GM19395 (cell line): ENCODE data around the gene RAB3C.
"Not testable (repeated sequence)": the region's sequence is repeated elsewhere in the genome, so short reads cannot be mapped to it uniquely, and the experiment has no call there.

ENCODE experiments used
- ATAC-seq: cut with Tn5 transposase; IDR thresholded peaks from one replicate; pipeline ENCODE4 v1.9.1; 2021; ENCODE audit warnings: mild to moderate bottlenecking, moderate library complexity; ENCODE audit not compliant: unreplicated experiment

RAB3C gene, protein sequence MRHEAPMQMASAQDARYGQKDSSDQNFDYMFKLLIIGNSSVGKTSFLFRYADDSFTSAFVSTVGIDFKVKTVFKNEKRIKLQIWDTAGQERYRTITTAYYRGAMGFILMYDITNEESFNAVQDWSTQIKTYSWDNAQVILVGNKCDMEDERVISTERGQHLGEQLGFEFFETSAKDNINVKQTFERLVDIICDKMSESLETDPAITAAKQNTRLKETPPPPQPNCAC

GRCh38 chr5:58582803-58583491 lies at the start of gene RAB3C:
Gene RAB3C, plus strand, starts transcription at chr5:58583075. Its CDS starts 134 bp downstream, at chr5:58583209.
- ATAC-seq, result peak; percentile 100

DNA sequence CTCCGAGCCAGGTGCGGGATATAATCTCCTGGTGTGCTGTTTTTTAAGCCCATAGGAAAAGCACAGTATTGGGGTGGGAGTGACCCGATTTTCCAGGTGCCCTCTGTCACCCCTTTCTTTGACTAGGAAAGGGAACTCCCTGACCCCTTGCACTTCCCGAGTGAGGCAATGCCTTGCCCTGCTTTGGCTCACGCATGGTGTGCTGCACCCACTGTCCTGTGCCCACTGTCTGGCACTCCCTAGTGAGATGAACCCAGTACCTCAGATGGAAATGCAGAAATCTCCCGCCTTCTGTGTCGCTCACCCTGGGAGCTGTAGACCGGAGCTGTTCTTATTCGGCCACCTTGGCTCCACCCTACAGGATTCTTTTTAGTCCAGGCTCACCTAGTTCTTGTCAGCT lies 40.9 kb upstream of the RAB3C start:
- ATAC-seq, result not testable (repeated sequence)

GRCh38 chr5:58542709-58543108 lies 40.2 kb upstream of the RAB3C start:
- ATAC-seq, result no peak

DNA sequence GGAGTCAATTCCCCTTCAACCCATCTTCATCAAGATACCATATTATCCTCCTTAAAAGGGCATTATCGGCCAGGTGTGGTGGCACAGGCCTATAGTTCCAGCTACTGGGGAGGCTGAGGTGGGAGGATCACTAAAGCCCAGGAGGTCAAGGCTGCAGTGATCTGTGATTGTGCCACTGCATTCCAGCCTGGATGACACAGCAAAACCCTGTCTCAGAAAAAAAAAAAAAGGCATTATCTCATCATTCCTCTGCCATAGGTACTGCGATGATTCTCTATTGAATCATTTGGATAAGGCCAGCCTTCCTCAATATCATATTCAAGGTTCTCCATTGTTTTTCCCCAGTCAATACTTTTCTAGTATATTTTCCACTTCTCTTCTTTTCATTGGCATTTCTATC lies 39.2 kb upstream of the RAB3C start:
- ATAC-seq, result no peak

- ATAC-seq, result no peak
Measured at GRCh38 chr5:58544195-58544594, 38.7 kb upstream of the RAB3C start.

GRCh38 chr5:58544926-58545325 lies 37.9 kb upstream of the RAB3C start:
- ATAC-seq, result no peak

GRCh38 chr5:58545912-58546311 lies 37.0 kb upstream of the RAB3C start:
- ATAC-seq, result peak; percentile 97

DNA sequence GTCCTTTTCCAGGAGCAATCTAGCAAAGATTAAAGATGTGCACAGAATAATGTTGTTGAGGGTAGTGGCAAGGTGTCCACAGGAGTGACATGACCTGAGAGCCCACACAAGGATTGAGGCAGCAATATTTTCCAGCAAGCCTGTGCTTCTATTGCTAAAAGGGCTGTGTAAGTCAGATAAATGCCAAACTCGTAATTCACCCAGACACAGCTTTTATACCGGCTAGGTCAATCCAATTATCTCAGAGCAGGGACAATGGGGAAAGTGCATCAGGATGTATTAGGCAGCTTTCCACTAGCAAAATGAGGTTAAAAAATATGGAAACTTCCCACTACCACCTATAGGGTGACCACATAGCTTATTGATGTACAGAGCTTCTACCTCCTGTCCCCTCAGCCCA lies 34.8 kb upstream of the RAB3C start:
- no peak for ATAC-seq

DNA sequence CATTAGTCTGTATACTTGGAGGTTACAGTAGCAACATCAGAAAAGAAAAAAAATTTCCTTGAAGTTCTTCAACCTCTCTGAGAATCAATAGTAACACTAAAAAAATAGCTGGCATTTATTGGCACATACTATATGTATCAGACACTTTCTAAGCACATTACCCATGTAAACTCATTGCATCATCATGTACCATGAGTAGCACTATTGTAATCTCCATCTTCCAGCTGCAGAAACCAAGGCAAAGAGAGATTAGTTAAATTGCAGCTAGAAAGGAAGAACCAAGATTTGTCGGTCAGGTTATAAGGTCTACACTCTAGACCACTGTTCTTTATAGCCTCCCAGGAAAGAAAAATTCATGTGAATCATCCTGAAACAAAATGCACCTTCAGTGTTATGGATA lies 31.4 kb upstream of the RAB3C start:
- ATAC-seq, result no peak

DNA sequence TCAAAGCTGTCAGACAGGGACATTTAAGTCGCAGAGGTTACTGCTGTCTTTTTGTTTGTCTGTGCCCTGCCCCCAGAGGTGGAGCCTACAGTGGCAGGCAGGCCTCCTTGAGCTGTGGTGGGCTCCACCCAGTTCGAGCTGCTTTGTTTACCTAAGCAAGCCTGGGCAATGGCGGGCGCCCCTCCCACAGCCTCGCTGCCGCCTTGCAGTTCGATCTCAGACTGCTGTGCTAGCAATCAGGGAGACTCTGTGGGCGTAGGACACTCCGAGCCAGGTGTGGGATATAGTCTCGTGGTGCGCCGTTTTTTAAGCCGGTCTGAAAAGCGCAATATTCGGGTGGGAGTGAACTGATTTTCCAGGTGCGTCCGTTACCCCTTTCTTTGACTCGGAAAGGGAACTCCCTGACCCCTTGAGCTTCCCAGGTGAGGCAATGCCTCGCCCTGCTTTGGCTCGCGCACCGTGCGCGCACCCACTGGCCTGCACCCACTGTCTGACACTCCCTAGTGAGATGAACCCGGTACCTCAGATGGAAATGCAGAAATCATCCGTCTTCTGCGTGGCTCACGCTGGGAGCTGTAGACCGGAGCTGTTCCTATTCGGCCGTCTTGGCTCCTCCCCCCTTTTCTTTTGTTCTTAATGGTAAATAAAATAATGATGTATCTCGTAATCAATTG lies 25.1 kb upstream of the RAB3C start:
- ATAC-seq, result not testable (repeated sequence)

DNA sequence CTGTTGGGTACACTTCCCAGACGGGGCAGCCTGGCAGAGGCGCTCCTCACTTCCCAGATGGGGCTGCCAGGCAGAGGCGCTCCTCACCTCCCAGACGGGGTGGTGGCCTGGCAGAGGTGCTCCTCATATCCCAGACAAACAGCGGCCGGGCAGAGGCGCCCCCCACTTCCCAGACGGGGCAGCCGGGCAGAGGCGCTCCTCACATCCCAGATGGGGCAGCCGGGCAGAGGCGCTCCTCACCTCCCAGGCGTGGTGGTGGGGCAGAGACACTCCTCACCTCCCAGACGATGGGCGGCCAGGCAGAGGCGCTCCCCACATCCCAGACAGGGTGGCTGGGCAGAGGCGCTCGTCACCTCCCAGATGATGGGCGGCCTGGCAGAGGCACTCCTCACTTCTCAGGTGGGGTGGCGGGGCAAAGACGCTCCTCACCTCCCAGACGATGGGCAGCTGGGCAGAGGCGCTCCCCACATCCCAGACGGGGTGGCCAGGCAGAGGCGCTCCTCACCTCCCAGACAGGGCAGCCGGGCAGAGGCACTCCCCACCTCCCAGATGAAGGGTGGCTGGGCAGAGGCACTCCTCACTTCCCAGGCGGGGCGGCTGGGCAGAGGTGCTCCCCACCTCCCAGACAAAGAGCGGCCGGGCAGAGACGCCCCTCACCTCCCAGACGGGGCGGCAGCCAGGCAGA lies 19.7 kb upstream of the RAB3C start:
- not testable (repeated sequence) for ATAC-seq

GRCh38 chr5:58564043-58564832 lies 18.6 kb upstream of the RAB3C start:
- ATAC-seq, result not testable (repeated sequence)

DNA sequence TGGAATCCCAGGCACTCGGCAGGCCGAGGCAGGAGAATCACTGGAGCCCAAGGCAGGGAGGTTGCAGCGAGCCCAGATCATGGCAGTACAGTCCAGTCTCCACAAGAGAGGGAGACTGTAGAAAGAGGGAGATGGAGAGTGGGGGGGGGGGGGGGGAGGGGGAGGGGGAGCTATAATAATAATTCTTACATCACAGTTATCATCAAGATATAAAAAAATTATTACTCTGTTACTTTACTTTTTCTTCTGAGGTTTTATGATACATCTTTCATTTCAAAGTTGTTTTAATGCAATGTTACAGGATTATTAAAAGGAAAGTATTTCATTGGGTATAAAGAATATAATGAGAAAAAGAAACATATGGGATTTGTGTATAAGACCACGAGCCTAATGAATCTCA lies 17.8 kb upstream of the RAB3C start:
- ATAC-seq, result no peak

DNA sequence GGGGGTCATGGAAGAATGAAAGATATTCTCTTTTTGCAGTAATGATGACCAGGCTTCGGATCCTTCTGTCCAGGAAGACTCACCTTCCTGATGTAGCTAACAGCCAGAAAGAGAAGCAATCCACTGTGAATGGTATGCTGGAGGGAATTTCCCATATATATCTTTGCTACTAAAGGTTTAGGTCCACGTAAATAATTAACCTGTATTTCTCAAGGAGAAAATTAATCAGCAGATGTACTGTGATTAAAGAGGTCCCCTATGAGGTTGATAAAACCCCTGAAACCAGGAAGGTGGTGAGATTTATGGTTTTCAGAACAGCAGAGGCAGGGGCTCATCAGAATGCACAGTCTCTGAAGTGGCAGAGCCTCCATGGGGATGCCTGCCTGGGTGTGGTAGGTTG lies 11.4 kb upstream of the RAB3C start:
- ATAC-seq, result no peak

DNA sequence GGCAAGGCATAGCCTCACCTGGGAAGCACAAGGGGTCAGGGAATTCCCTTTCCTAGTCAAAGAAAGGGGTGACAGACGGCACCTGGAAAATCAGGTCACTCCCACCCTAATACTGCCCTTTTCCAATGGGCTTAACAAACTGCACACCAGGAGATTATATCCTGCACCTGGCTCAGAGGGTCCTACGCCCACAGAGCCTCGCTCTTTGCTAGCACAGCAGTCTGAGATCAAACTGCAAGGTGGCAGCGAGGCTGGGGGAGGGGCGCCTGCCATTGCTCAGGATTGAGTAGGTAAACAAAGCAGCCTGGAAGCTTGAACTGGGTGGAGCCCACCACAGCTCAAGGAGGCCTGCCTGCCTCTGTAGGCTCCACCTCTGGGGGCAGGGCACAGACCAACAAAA lies 9.9 kb upstream of the RAB3C start:
- ATAC-seq, result not testable (repeated sequence)

- ATAC-seq, result no peak
Measured at GRCh38 chr5:58579781-58580180, 3.1 kb upstream of the RAB3C start.

GRCh38 chr5:58582019-58582802 lies 664 bp upstream of the RAB3C start:
- ATAC-seq, result peak; percentile 38

DNA sequence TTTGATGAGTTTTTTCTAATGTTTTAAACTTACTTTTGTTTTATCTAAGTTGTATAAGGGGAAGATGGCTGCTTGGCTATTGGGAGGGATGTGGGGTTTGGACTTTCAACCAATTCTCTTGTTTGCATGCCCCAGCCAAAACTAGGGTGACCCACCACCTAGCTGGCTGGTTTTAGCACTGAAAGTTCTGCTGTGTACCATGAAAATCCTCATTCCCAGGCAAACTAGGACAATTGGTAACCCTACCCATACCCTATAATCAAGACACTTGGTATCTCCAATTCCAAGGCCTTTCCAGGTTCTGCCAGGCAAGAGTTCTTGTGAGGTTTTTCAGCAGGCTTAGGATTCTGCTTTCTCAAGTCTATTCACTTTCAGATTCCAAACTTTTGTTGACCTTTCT lies 13.1 kb downstream of the RAB3C start:
- ATAC-seq, result no peak

DNA sequence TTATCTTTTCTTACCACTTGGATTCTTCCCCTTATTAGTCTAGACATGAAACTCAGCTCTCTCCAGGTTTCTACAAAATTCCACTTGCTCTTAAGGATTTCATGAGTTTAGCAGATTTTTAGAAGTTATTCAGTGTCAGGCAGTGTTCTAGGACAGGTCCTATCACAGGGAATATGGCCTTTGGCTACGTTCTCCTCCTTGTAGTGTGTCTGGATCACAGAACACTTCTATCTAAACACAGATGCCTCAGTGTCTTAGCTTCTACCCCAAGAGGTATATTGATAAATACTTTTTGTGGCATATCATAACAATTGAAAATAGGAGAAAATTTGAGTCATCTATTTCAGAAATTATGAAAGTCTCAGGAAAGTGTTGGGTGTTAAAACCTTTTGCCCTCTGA lies 15.6 kb downstream of the RAB3C start:
- ATAC-seq, result no peak

DNA sequence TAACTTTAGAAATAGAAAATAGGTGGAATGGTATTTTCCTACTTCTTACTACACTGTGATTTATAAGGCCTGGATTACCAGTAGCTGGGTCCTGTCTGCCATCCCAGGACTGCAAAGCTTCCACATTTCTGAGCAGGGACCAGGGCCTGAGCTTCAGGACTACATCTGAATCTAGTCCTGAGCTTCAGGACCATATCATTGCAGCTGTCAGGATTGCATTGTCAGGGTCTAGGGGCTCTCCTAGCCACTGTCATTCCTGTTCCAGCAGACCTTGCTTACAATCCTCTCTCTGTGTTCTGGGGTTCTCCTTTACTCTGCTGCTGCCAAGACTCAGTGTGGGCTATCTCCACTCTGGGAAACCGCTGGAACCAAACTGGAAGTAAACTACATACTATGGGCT lies 16.3 kb downstream of the RAB3C start:
- ATAC-seq, result no peak
